A549 (cell line): ENCODE results near the gene PTPRG. TPM values are rescaled to one million over a fixed set of nuclear protein-coding genes. Genes with fewer than 3 reads are reported as not detected.

Experiments used
- ATAC-seq, 2 experiments: fragments of 200-7000 bp in 1 of 2; fragments of >200 bp in 1 of 2; cut with Nextera tagmentation in 1 of 2; cut with Tn5 transposase in 1 of 2; 3 replicates each; pipeline versions ENCODE4 v1.8.0 to v1.9.1; 2018 to 2020; ENCODE audit warnings: mild to moderate bottlenecking in 1 of 2, moderate library complexity in 1 of 2
- CTCF ChIA-PET: fragments of 300-600 bp; sonication (Branson Sonifier 250); formaldehyde crosslinking; extraction: SDS; loops from one replicate; lab custom pipeline; 2021; ENCODE audit warnings: antibody characterized with exemption, inconsistent platforms; lab: Yijun Ruan, JAX
- POLR2A ChIA-PET: fragments of 350-600 bp; formaldehyde crosslinking; extraction: SDS; loops from one replicate; lab custom pipeline; 2021; ENCODE audit warnings: antibody characterized with exemption, inconsistent platforms; lab: Yijun Ruan, JAX
- DNase-seq, 2 experiments: peaks; one replicate each; pipeline versions ENCODE4 v3.0.0 to v3.0.0-alpha.2; 2011 to 2016; ENCODE audit warnings: low read depth in 1 of 2, low spot score in 1 of 2
- FAIRE-seq: peaks from 2 replicates; lab custom pipeline; 2011; peaks lifted over from hg19 to GRCh38; lab: Jason Lieb, UNC
- H3K27ac ChIP-seq, 2 experiments: fragments of >200 bp; sonication (Bioruptor Twin); formaldehyde crosslinking; 3 replicates each; pipeline ENCODE4 v1.5.1; 2016 to 2017
- H3K4me1 ChIP-seq: fragments of >200 bp; sonication (Bioruptor Twin); formaldehyde crosslinking; 3 replicates; pipeline ENCODE4 v1.6.1; 2016
- H3K4me2 ChIP-seq: fragments of >200 bp; sonication (Bioruptor Twin); formaldehyde crosslinking; 3 replicates; pipeline ENCODE4 v1.6.1; 2016
- H3K4me3 ChIP-seq: fragments of >200 bp; sonication (Bioruptor Twin); formaldehyde crosslinking; 3 replicates; pipeline ENCODE4 v1.5.1; 2016
- H3K9me3 ChIP-seq: fragments of >200 bp; sonication (Bioruptor Twin); formaldehyde crosslinking; 3 replicates; pipeline ENCODE4 v1.6.1; 2016
- CHD2 ChIP-seq: fragments of 150-350 bp; IDR thresholded peaks from 2 replicates; pipeline ENCODE4 v1.6.1; 2014; ENCODE audit warnings: low read length; ENCODE audit not compliant: partially characterized antibody
- CHD4 ChIP-seq: fragments of 200-600 bp; sonication (generic); IDR thresholded peaks from 2 replicates; pipeline ENCODE4 v1.6.1; 2016; ENCODE audit warnings: antibody characterized with exemption, mild to moderate bottlenecking, borderline replicate concordance
- EHMT2 ChIP-seq: fragments of 200-600 bp; sonication (generic); IDR thresholded peaks from 2 replicates; pipeline ENCODE4 v1.6.1; 2016; ENCODE audit warnings: antibody characterized with exemption, low read depth, mild to moderate bottlenecking, moderate library complexity
- GATA3 ChIP-seq: IDR thresholded peaks from 2 replicates; pipeline ENCODE4 v1.6.1; 2012; ENCODE audit warnings: borderline replicate concordance
- KDM1A ChIP-seq: fragments of 200-600 bp; sonication (generic); IDR thresholded peaks from 2 replicates; pipeline ENCODE4 v1.6.1; 2016; ENCODE audit warnings: low read depth, mild to moderate bottlenecking
- POLR2A ChIP-seq: IDR thresholded peaks from 2 replicates; pipeline ENCODE4 v1.6.1; 2012; ENCODE audit warnings: mild to moderate bottlenecking, low read length
- RCOR1 ChIP-seq: fragments of 150-350 bp; IDR thresholded peaks from 2 replicates; pipeline ENCODE4 v1.6.1; 2014; ENCODE audit warnings: antibody characterized with exemption, low read length, low read depth
- TFCP2L1 ChIP-seq: fragments of 250-450 bp; sonication (Bioruptor Pico); IDR thresholded peaks from 2 replicates; pipeline ENCODE4 v1.5.0; 2021; ENCODE audit warnings: mild to moderate bottlenecking
- TP53 ChIP-seq: fragments of 250-450 bp; sonication (Bioruptor Pico); IDR thresholded peaks from 2 replicates; pipeline ENCODE4 v1.5.0; 2021; ENCODE audit warnings: mild to moderate bottlenecking, moderate library complexity
- WGBS: methylation state at CpG from one replicate; pipeline ENCODE4 v1.1.6; 2017; ENCODE audit errors: missing lambda C conversion rate; 5-methylcytosine and 5-hydroxymethylcytosine counted together
- polyA plus RNA-seq, 4 experiments: library from polyadenylated mRNA; depleted of rRNA in 3 of 4; stranded (reverse); fragments of >200 nt; fragmentation: RNase III in 1 of 4; extraction: RNeasy Plus Mini Kit Qiagen cat#74134 plus additional on column Dnase treatment in 1 of 4; gene quantifications; 2 replicates in 3 of 4; 3 replicates in 1 of 4; pipeline ENCODE4 v1.2.3, GENCODE V29; 2011 to 2017
- TF ChIP-seq, protein P1 (sequence below): fragments of 450-650 bp; IDR thresholded peaks from 2 replicates; pipeline ENCODE4 v1.6.1; 2014; ENCODE audit warnings: antibody characterized with exemption
- TF ChIP-seq, protein P2 (sequence below): fragments of 250-450 bp; sonication (Bioruptor Pico); IDR thresholded peaks from 2 replicates; pipeline ENCODE4 v1.5.0; 2021; ENCODE audit warnings: mild to moderate bottlenecking, moderate library complexity, borderline replicate concordance
- TF ChIP-seq, protein P3 (sequence below): fragments of 200-600 bp; sonication (generic); IDR thresholded peaks from 2 replicates; pipeline ENCODE4 v1.6.1; 2016; ENCODE audit warnings: antibody characterized with exemption, mild to moderate bottlenecking, moderate library complexity

PTPRG gene
- polyA plus RNA-seq, 2 of the 4 experiments (the other 2 are of a cell fraction) = 4.5 to 4.8 TPM

DNA sequence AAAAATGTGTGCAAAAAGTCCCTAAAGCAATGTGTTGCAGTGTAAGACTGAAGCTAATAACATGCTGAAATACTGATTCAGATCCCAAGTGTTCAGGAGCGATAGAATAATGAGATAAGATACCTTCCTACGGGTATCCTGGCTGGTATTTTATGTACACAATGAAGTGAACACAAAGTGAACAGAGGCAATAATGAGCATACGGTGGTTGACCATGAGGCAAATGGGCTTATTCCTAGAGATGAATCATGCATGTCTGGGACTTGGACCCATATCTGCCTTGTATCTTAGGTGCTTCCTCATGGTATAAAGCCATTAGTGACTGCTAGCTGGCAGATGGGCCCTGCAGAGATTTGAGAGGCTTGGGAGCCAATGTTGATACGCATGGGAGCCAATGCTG is 21.5 kb downstream of the PTPRG start:
- WGBS = 55% methylated on average over 4 of the region's 4 CpGs

DNA sequence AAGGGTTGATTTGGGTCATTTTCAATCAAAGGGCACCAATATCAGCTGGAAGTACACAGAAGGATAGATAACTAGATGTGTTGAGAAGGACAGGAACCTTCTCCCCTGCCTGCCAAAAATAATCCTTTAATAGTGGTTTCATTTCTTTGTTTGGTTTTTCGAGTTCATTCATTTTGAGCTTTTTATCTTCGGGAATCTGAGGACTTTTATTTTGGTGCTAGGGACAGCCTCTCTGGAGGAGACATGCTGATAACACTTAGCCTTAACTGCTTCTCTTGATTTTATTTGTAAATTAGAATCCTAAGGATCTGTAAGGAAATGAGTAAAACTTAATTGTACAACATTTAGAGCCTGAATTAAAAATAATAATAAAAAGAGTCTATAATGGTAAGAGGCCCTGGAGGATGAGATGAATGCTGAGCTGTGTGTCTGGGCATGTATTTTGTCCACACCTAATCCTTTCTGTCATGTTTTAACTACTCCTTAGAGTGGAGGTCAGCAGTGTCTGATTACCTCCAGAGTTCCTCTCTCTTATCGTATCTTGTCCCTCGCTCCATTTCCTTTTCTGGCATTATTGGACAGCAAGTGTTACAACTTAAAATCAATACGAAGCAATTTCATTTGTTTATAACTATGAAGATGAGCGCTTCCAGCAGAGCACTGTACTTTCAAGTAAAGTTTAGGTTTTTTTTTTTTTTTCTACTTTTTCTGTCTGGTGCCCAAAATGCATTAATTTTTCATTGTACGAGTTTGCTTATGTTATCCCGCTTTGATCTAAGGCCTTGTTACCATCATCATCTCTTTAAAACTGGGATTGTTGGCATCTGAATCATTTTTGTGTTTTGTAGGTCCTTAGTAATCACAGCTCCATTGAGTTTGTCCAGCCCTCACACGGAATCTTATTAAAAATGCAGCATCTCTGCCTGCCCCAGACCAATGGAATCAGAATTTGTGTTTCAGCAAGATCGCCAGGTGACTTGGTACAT is 22.8 kb downstream of the PTPRG start:
- Histone ChIP-seq H3K4me3 (no peak overlapping the region), H3K9me3 (no peaks in the 10 kb centered on the region), H3K4me1 (no peaks in the 10 kb centered on the region), H3K4me2 (no peak overlapping the region), H3K27ac (no peak overlapping the region)
- FAIRE-seq (no peak), DNase-seq (no peak), ATAC-seq (no peak)
- 61% methylated on average over 10 of the region's 10 CpGs for WGBS
- ChIA-PET POLR2A (interaction anchor here (0.7 kb wide), 1 partner anchor 1918 kb away, joined by 4 read pairs; no protein-coding TSS in a partner anchor), CTCF (interaction anchor here (1.4 kb wide), 1 partner anchor 10 kb away, joined by 4 read pairs; no protein-coding TSS in a partner anchor)
- TF ChIP-seq EHMT2 = no peak

More for the DNA sequence above, 21.5 kb downstream of the PTPRG start:
- TF ChIP-seq, protein P1, sequence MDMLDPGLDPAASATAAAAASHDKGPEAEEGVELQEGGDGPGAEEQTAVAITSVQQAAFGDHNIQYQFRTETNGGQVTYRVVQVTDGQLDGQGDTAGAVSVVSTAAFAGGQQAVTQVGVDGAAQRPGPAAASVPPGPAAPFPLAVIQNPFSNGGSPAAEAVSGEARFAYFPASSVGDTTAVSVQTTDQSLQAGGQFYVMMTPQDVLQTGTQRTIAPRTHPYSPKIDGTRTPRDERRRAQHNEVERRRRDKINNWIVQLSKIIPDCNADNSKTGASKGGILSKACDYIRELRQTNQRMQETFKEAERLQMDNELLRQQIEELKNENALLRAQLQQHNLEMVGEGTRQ = no peak
- no peaks in the 10 kb centered on the region for H3K9me3 ChIP-seq
- H3K4me3 ChIP-seq = no peak overlapping the region
- FAIRE-seq (no peak), DNase-seq (no peak), ATAC-seq (no peak)
- no peaks in the 10 kb centered on the region for H3K4me1 ChIP-seq
- ChIA-PET POLR2A (no interaction called here), CTCF (interaction anchor here (1.4 kb wide), 1 partner anchor 9 kb away, joined by 4 read pairs; no protein-coding TSS in a partner anchor)
- H3K4me2 ChIP-seq = no peak overlapping the region
- H3K27ac ChIP-seq = no peak overlapping the region

DNA sequence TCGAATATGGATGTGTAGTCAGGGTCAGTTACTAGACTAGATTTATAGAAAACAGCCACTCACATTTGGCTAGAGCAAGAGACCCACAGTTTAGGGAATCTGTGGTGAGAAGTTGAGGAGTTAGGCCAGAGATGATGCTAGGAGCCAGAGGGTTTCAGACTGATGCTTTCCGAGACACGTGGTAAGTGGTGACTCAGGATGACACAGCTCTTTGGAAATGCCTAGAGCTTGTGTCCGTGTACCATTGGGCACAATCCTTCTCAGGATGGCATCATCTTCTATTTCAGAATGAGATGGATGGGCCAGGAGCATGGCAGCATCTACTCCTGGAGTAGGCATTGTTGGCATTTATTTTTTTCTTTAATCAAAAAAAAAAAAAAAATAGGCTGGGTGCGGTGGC is 28.5 kb downstream of the PTPRG start:
- ATAC-seq = peak in 1 of 2 experiments; percentile 56; a peak in 1 of 6 replicates
- 38% methylated on average over 5 of the region's 5 CpGs for WGBS
- CTCF ChIA-PET = no interaction called here
- POLR2A ChIA-PET = no interaction called here
- Histone ChIP-seq H3K9me3 (no peaks in the 10 kb centered on the region), H3K4me2 (no peak overlapping the region), H3K4me1 (no peaks in the 10 kb centered on the region), H3K4me3 (no peak overlapping the region), H3K27ac (peak overlapping the region; percentile 24 to 53; a peak in 3 of 6 replicates)
- TF ChIP-seq TP53 (CRISPR knock-in tag) (no peak), GATA3 (no peak), KDM1A (no peak), POLR2A (no peak), TFCP2L1 (CRISPR knock-in tag) (no peak), RCOR1 (no peak), CHD2 (no peak), CHD4 (no peak)
- TF ChIP-seq, protein P2, sequence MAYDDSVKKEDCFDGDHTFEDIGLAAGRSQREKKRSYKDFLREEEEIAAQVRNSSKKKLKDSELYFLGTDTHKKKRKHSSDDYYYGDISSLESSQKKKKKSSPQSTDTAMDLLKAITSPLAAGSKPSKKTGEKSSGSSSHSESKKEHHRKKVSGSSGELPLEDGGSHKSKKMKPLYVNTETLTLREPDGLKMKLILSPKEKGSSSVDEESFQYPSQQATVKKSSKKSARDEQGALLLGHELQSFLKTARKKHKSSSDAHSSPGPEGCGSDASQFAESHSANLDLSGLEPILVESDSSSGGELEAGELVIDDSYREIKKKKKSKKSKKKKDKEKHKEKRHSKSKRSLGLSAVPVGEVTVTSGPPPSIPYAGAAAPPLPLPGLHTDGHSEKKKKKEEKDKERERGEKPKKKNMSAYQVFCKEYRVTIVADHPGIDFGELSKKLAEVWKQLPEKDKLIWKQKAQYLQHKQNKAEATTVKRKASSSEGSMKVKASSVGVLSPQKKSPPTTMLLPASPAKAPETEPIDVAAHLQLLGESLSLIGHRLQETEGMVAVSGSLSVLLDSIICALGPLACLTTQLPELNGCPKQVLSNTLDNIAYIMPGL (CRISPR knock-in tag) = no peak
- TF ChIP-seq, protein P3, sequence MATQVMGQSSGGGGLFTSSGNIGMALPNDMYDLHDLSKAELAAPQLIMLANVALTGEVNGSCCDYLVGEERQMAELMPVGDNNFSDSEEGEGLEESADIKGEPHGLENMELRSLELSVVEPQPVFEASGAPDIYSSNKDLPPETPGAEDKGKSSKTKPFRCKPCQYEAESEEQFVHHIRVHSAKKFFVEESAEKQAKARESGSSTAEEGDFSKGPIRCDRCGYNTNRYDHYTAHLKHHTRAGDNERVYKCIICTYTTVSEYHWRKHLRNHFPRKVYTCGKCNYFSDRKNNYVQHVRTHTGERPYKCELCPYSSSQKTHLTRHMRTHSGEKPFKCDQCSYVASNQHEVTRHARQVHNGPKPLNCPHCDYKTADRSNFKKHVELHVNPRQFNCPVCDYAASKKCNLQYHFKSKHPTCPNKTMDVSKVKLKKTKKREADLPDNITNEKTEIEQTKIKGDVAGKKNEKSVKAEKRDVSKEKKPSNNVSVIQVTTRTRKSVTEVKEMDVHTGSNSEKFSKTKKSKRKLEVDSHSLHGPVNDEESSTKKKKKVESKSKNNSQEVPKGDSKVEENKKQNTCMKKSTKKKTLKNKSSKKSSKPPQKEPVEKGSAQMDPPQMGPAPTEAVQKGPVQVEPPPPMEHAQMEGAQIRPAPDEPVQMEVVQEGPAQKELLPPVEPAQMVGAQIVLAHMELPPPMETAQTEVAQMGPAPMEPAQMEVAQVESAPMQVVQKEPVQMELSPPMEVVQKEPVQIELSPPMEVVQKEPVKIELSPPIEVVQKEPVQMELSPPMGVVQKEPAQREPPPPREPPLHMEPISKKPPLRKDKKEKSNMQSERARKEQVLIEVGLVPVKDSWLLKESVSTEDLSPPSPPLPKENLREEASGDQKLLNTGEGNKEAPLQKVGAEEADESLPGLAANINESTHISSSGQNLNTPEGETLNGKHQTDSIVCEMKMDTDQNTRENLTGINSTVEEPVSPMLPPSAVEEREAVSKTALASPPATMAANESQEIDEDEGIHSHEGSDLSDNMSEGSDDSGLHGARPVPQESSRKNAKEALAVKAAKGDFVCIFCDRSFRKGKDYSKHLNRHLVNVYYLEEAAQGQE = no peak
- no peak for FAIRE-seq
- peak; percentile 8 to 35 for DNase-seq
